COR-L47 (cell line): Measurements from ENCODE around the gene MICB.
A peak's percentile ranks its signal among the peaks of the same experiment; 100 is the strongest.
"Not testable (repeated sequence)": the region's sequence is repeated elsewhere in the genome, so short reads cannot be mapped to it uniquely, and the experiment has no call there.

Experiments used
- DNase-seq: peaks from one replicate; lab custom pipeline; 2025; lab: John Stamatoyannopoulos, UW

The MICB gene

DNA sequence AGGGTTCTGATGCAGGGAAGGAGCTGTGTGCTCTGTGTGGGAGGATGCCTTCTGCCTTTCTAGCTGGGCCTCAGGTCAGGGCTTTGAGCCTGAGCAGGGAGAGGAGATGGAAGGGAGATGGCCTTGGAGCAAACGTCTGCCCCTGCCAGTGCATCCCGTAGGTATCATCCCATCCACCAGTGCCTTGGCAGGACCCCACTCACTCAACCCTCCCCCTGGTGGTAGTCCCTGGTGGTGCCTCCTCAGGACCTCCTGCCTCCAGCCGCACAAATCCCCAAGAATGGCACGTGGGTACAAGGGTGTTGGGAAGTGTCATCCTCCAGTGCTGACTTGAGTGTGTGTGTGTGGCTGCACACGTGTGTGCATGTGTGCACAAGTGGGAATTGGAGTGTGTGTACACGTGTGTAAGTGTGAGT is 23.1 kb upstream of the MICB start:
- no peak for DNase-seq

DNA sequence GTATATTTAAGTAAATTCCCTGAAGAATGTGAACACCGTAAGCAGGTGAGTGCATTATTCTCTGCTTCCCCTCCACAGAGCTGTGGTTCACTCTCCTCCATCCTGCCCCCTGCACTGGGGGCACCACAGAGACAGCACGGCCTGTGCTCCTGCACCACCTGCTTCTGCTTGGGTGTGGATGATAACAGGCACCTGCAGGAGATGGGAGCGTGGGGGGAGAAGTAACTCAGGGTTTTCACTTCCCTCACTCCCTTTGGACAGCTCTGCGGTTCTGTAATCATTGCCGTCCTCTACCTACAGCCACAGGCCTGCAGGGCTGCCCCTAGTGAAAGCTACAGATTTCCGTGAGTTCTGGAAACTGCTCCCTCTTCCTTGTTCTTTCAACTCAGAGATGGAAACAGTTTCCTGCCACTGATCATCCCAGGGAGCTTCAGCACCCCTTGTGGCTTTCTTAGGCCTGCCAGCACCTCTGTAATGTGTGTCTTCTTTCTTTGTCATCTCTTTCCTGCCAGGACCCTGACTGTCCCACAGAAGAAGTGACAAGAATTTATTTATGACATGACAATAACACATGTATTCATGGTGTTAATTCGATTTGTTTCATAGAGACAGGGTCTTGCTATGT is 21.3 kb upstream of the MICB start:
- DNase-seq, result no peak

DNA sequence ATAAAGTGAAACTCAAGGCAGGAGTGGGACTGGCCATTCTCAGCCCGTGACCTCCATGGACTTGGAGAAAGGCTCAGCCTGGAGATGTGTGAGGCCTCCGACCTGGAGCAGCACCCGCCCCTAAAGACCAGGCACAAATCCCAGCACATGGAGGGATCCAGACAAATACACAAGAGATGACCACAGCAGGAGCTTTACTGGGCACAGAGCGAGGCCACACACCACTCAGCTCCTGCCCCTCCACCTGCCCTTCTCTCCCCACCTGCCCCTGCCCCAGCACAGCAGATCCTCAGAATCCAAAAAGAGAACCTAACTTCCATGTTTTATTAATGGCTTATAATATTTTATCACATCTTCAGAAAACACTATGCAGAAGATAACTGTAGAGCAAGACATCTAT is 20.4 kb upstream of the MICB start:
- DNase-seq, result no peak

DNA sequence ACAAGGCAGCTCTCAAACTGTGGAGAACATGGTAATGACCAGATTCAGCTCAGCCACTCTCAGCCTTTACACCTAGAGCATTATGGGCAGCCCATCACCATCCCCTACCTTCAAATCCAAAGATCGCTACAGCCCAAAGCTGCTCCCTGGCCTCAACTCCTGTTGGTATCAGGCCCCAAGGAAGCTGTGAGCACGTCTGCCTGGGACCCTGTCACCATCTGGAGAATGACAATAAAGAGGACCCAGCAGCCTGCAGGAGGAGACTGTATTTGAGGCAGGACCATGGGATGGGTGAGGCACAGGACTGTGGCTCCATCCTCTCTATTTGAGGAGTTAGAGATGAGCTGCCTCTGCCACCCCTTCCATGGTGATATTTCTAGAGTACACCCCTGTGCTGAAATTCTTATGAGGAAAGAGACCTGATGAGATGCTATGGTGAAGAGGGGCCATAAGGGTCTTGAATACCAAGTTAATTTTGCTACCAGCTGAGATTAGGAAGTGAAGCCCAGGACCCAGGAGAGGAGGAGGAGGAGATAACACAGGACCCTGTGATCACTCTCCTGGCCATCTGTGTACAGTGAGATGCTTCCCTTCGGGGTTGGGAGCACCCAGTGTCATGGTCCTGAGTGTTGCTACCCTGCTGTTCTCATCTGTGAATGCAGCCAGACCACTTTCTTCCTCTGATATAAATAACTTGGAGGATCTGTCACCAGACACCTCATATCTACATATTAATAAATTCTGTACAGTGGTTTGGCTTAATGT is 19.6 kb upstream of the MICB start:
- no peak for DNase-seq

DNA sequence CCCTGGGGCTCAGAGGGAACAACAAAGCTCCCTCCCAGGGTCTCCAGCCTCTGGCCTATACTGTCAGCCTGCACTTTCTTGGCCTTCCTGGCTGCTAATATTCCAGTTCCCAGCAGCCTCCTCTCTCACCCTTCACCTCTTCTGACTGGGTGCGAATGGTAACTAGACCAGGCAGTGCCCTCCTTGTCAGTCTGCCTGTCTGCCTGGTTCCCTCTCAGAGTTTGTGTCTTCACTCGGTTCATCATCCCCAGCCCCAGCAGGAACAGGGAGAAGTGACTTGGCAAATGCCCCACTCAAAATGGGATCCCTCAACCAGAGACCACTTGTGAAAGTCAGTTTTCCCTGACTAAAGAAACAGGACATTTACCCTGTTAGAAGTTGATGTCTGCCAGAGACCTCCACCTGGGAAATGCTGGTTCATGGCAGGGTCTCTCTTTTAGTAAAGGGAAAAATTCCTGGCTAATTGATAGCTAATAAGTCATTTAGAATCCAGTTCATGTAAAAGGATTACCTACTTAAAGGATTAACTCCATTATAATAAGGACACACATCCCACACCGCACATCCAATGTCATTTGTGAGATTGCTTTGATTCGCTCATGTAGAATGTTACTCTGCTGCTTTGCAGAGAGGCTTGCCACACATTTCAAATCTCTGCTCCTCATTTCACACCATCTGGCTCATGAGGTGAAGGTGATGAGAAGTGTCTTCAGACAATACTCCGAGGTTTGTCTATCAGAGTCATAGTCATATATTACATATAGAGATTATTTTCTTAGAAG is 18.6 kb upstream of the MICB start:
- DNase-seq, result no peak

DNA sequence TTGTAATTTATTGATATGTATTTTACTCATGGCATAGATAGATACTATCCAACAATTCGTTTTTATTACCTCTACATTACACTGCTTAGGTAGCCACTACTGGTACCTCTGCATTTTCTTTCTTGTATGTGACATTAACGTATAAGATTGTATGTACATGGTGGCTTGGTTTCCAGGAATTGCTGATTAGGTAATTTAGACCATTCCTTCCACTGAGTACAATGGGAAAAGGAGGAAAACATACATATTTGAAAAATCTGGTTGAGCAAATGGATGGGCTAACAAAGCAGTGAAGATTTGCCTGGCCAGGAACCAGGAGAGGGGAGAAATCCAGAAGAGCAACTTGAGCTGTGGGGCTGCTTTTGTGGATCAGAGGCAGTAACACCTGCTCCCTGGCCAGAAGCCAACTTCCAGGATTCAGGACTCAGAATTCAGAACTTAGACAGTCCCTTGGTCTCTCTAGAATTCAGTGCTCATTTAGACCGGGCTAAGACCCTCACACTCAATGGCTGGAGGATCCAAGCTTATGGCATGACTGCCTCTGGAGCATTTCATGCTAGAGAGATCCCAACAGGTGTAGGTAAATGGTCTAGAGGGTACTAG is 17.9 kb upstream of the MICB start:
- peak; percentile 18 for DNase-seq

DNA sequence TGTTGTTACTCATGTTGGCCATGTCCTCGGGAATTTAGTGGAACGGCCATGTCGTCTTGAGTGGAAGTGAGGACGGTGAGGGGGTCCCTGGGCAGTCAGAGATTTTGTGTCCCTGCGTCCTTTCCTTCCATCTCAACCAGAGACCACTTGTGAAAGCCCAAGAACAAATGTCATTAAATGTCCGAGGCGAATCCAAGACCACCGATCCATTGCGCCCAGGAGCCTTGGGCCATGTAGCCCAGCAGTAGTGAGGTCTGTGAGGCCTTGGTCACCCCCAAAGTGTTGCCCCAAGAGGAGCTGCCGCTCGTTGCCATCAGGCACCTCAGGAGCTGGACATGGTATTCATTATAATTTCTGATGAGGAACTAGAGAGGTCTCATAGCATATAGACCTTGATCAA is 17.4 kb upstream of the MICB start:
- DNase-seq, result no peak

DNA sequence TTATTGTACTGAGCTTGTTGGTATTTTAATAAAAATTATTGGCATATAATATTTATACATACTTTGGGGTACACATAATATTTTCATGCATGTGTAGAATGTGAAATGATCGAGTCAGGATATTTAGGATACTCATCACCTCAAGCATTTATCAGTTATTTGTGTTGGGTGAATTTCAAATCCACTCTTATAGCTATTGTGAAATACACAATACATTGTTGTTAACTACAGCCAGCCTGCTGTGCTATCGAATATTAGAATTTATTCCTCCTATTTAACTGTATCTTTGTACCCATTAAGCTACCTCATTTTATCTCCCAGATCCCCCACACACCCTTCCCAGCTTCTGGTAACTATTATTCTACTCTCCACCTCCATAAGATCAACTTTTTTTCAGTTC is 14.6 kb upstream of the MICB start:
- no peak for DNase-seq

DNA sequence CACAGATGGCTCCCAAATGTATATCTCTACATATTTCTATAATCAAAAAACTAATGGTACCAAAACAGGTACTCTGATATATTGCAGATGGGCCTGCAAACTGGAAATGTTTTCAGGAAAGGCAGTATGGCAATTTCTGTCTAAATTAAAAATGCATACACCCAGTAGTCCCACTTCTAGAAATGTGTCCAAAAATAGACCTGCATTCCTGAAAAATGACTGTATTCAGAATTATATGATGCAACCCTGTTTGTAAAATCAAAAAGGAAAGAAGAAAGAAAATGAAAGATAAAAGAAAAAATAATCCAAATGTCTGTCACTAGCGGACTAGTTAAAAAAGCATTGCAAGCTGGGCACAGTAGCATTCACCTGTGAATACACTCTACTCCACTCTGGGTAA is 12.9 kb upstream of the MICB start:
- no peak for DNase-seq

DNA sequence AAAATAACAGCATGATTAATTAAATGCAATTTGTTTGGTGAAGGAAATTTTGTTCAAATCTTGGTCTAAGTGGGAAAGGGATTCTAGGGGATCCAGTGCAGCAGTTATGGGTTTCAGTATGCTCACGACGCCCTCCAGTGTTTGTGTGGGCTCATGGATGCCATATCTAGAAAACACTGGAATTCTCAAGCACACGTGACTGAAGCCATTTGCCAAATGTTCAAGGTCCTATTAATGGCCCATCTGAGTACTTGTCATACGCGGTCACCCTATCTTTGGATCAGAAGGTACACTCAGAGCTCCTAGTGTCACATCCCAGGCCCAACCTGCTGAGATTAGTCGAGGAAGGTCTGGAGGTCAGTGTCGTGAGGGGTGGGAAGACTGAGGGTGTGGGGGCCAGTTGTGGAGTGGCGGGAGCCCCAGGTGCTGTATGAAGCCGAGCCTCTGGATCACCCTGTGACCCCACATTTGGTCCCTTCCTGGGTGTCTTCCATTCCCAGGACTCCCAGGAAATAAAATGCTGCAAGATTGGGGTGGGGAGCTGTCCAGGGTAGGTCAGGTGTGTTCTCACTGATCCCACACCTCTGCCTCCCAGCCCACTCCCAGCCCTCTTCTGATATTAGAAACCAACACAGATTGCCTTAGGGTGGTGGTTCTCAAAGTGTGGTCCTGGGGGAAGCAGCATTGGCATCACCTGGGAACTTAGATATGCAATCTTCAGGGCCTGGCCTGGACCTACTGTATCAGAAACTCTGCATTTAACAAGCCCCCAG is 11.7 kb upstream of the MICB start:
- DNase-seq, result not testable (repeated sequence)

DNA sequence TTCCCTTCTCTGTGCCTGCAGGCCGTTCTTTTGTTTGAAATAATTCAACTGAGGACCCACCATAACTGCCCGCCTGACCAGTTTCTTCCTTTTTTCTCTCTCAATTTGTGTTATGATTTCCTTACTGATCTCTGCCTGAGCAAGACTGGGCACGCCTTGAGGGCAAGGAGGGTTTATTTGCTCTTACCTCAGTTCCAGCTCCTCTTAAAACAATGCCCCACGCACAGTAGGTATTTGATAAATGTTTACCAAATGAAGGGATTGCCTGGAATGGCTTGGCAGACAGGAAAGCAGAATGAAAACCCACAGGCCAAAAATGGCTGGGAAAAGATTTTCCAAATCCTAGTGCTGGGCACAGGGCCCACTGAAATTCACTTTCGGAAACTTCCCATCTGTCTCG is 10.3 kb upstream of the MICB start:
- not testable (repeated sequence) for DNase-seq

DNA sequence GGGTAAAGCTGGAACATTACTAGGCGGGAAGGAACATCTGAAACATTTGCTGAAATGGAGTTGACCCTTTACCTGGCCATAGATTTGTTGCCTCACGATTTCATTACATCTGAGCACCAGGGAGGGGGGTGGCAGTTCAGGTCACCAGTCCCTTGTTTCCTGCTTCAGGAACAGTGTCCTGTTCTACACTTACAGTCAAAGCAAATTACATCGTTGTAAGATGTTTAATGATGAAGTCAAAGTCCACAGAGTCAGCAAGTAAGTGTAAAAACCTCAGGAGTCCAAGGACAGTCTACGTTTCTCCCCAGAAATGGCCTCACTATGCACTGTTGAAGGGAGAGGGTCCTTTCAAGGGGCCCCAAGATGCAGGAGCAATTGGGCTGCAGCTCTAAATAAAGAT is 8.9 kb upstream of the MICB start:
- no peak for DNase-seq

DNA sequence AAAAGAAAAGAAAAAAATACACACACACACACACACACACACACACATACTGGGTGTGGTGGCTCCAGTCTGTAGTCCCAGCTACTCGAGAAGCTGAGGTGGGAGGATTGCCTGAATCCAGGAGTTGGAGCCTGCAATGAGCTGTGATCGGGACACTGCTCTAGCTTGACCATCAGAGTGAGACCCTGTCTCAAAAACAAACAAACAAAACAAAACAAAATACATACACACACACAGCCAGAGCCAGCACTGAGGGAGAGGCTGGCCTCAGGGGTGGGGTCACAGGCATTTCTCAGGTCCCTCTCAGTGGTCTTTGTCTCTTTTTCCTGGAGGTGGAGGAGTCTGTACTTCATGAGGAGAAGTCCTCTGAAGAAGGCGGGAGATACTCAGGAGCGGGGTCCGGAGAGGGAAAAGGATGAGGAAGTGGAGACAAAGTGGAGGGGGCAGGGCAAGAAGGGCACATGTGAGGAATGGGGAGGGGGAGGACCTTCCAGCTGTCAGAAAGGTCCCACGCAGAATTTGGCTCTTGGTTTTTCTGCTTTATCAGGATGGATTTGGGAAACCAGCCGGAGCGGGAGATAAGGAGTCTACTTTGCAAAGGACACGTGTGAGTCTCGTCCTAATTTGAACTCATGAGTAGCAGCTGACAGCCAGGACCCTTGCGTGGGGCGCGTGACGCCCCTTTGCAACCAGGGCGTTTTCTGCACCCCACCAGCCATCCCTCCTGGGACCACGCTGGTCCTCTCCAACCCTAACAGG is 7.7 kb upstream of the MICB start:
- no peak for DNase-seq

DNA sequence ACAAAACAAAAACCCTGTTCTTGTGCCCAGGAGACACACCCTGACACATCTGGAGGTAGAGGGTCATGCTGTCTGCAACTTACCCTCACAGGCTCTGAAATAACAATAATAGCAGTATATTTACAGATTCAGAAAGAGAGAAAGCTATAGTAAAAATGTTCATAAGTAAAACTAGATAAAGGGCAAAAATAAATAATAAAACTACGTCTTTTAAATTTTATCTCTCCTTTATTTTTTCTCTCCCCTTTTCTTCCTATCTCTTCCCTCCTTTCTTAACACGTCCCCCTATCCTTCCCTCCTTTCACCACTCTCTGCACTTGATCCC is 4.4 kb upstream of the MICB start:
- not testable (repeated sequence) for DNase-seq

DNA sequence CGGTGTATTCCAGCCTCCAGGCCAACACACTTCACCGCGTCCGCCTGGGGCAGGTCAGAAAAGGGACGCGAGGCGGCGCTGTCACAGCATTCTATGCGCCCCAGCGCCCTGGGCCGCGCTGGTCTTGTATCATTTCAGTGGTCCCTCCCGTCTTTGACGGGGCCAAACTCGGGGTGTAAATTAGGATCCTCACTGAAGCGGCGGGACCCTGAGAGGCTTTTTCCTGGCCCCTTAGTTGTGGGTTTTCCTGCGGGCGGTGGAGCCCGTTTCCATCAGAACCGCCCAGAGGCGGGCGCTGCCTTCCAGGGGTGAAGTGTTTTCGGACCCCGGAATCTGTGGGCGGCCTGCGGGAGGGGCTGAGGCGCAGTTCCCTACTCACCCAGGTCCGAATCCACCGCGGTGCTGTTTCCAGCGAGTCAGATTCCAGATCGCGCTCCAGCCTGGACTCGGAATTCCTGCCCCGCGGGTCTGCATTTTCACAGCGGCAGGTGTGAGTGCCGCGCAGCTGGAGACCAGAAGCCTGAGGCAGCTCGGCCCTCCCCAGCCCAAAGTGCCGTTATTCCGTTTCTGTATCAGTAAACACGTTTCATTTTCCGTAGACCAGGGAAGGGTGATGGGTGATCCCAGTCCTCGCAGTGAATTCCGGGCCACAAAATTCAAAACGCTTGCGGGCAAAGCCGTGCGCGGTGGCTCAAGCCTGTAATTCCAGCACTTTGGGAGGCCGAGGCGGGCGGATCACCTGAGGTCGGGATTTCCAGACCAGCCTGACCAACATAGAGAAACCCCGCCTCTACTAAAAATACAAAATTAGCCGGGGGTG is 3.9 kb upstream of the MICB start:
- DNase-seq, result peak; percentile 50

DNA sequence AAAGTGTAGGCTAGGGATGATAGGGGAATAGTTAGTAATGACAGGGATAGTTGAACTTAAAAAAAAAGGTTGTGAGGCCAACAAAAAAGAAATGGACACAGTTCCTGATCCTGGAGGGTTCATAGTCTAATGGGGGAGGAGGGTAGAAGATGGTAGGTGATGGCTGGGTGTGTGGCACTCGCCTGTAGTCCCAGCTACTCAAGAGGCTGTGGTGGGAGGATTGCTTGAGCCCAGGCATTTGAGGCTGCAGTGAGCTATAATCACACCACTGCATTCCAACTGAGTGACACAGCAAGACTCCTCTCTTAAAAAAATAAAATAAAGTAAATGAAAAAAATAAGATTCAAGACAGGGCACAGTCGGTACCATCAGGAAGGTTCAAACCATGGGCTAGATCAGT is 2.4 kb upstream of the MICB start:
- DNase-seq, result no peak

DNA sequence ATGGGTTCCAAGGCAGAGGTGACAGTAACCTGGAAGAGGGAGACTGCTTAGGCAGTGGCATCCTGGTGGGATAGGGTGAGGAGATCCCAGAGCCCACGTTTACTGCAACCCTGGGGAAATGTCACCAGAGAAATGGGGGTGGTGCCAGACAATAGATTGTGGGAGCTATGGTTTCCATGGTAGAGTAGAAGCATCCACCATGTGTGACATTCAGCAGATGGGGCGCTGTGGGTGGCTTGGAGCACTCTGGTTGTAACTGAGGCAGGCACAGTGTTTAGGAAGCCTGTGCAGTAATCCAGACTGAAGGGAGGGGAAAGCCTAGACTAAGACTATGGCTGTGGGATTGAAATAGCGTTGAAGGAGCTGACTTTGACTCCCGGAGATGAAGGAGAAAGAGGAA is 1.1 kb upstream of the MICB start:
- not testable (repeated sequence) for DNase-seq

DNA sequence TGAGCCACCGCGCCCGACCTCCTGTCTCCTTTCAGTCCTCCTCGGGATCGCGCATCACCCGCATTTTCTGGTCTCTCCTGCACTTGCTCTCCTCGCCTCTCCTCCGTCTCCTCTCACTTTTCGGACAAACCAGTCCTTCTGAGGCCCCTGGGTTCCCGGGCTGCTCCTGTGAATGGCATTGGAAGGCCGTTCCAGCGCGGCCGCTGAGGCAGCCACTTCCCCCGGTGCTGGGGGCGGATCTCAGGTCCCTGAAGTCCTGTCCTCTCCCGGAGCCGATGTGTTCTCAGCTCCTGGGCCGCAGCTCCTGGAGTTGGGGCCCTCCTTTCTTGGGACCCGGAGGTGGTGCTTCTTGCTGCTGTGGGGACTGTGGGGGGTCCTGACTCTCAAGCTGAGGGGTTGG is 803 bp downstream of the MICB start:
- no peak for DNase-seq

DNA sequence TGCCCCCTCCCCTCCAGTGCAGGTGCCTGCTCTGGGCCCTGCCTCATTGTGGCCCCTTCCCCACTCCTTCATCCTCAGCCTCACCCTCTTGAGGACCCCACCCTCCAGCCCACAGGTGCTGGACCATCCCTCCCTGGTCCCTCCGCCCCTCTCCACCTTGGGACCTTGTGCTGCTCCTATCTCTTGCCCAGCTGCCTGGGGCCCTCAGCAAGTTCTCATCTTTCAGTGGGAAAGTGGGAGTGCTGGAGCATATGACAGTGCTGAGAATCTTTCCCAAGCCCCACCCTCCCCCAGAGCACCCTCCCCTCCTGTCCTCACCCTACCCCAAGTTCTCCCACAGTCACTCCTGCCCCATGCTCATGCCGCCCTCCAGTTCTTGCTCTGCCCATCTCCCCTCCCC is 1.7 kb downstream of the MICB start:
- DNase-seq, result not testable (repeated sequence)

DNA sequence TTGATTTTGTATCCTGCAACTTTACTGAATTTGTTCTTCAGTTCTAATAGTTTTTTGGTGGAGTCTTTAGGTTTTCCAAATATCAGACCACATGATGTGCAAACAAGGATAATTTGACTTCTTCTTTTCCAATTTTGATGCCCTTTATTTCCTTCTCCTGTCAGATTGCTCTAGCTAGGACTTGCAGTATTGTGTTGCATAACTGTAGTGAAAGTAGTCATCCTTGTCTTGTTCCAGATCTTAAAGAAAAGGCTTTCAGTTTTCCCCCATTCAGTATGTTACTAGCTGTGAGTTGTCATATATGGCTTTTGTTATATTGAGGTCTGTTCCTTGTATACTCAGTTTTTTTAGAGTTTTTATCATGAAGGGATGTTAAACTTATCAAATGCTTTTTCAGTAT is 4.6 kb downstream of the MICB start:
- DNase-seq, result no peak
